HEK293 (cell line): Measurements from ENCODE around the gene TMEM119.

ENCODE experiments used
- CTCF ChIA-PET: fragments of 350-600 bp; formaldehyde crosslinking; extraction: SDS; loops from one replicate; lab custom pipeline; 2021; ENCODE audit warnings: antibody characterized with exemption; lab: Yijun Ruan, JAX
- POLR2A ChIA-PET: fragments of 300-600 bp; formaldehyde crosslinking; extraction: SDS; loops from one replicate; lab custom pipeline; 2020; ENCODE audit warnings: antibody characterized with exemption, inconsistent platforms; lab: Yijun Ruan, JAX
- H3K27ac ChIP-seq: fragments of 200-500 bp; sonication (Bioruptor generic); 2 replicates; pipeline ENCODE4 v1.5.1; 2014; ENCODE audit warnings: low read depth, low read length, control low read depth, inconsistent platforms; ENCODE audit errors: extremely low read depth
- H3K36me3 ChIP-seq, 2 experiments: fragments of 200-500 bp in 1 of 2; sonication (Bioruptor generic) in 1 of 2; 1 replicate in 1 of 2; 2 replicates in 1 of 2; pipeline ENCODE4 v1.5.1; 2014 to 2017; ENCODE audit warnings: inconsistent platforms in 2 of 2, low read length in 2 of 2; ENCODE audit not compliant: control insufficient read depth in 2 of 2, insufficient read depth in 1 of 2
- H3K4me1 ChIP-seq: fragments of 200-500 bp; sonication (Bioruptor generic); 2 replicates; pipeline ENCODE4 v1.5.1; 2014; ENCODE audit warnings: mild to moderate bottlenecking, low read length, inconsistent platforms; ENCODE audit not compliant: control insufficient read depth, insufficient read depth
- H3K4me3 ChIP-seq: 2 replicates; pipeline ENCODE4 v1.5.1; 2011; ENCODE audit warnings: low read depth, mild to moderate bottlenecking, control low read depth, low read length, moderate library complexity
- H3K9me3 ChIP-seq: fragments of 200-500 bp; sonication (Bioruptor generic); 2 replicates; pipeline ENCODE4 v1.5.1; 2014; ENCODE audit warnings: low read depth, low read length, inconsistent platforms; ENCODE audit not compliant: control insufficient read depth, insufficient read depth
- BCL11A ChIP-seq: fragments of 450-650 bp; formaldehyde crosslinking; IDR thresholded peaks from 2 replicates; pipeline ENCODE4 v1.5.1; 2016; ENCODE audit warnings: low read depth, missing biosample characterization, missing genetic modification characterization
- EGR2 ChIP-seq: fragments of 450-650 bp; formaldehyde crosslinking; IDR thresholded peaks from 2 replicates; pipeline ENCODE4 v1.5.1; 2016; ENCODE audit warnings: low read depth, missing biosample characterization, missing genetic modification characterization
- SETDB1 ChIP-seq: IDR thresholded peaks from one replicate; pipeline ENCODE4 v1.6.1; 2017; ENCODE audit warnings: mild to moderate bottlenecking, low read length, moderate library complexity, mixed read lengths; ENCODE audit not compliant: insufficient read length
- YY1 ChIP-seq: fragments of 450-650 bp; formaldehyde crosslinking; IDR thresholded peaks from 2 replicates; pipeline ENCODE4 v1.5.1; 2018; ENCODE audit warnings: missing biosample characterization, missing genetic modification characterization
- ZFHX2 ChIP-seq: fragments of 450-650 bp; formaldehyde crosslinking; conservative IDR thresholded peaks from 2 replicates; pipeline ENCODE4 v1.5.1; 2016; ENCODE audit warnings: missing biosample characterization, missing genetic modification characterization
- ZIC2 ChIP-seq: fragments of 450-650 bp; formaldehyde crosslinking; IDR thresholded peaks from 2 replicates; pipeline ENCODE4 v1.5.1; 2016; ENCODE audit warnings: missing biosample characterization, missing genetic modification characterization
- ZNF146 ChIP-seq: fragments of 450-650 bp; formaldehyde crosslinking; IDR thresholded peaks from 2 replicates; pipeline ENCODE4 v1.5.1; 2016; ENCODE audit warnings: missing biosample characterization, missing genetic modification characterization
- ZNF274 ChIP-seq, 2 experiments: fragments of 200-500 bp in 1 of 2; fragments of 450-650 bp in 1 of 2; sonication (Bioruptor generic) in 1 of 2; formaldehyde crosslinking in 1 of 2; IDR thresholded peaks; 2 replicates each; pipeline versions ENCODE4 v1.5.1 to v1.6.1; 2014 to 2016; ENCODE audit warnings: borderline replicate concordance in 1 of 2, inconsistent platforms in 1 of 2, low read length in 1 of 2, missing biosample characterization in 1 of 2, missing genetic modification characterization in 1 of 2
- ZNF354C ChIP-seq: fragments of 450-650 bp; formaldehyde crosslinking; IDR thresholded peaks from 2 replicates; pipeline ENCODE4 v1.5.1; 2016; ENCODE audit warnings: missing biosample characterization, missing genetic modification characterization, low read depth, borderline replicate concordance
- ZNF398 ChIP-seq: fragments of 450-650 bp; formaldehyde crosslinking; IDR thresholded peaks from 2 replicates; pipeline ENCODE4 v1.5.1; 2017; ENCODE audit warnings: missing biosample characterization, missing genetic modification characterization
- ZNF404 ChIP-seq: fragments of 450-650 bp; formaldehyde crosslinking; IDR thresholded peaks from 2 replicates; pipeline ENCODE4 v1.5.1; 2017; ENCODE audit warnings: missing biosample characterization, missing genetic modification characterization
- ZNF610 ChIP-seq: fragments of 450-650 bp; formaldehyde crosslinking; IDR thresholded peaks from 2 replicates; pipeline ENCODE4 v1.5.1; 2016; ENCODE audit warnings: missing biosample characterization, missing genetic modification characterization, borderline replicate concordance
- ZNF701 ChIP-seq: fragments of 450-650 bp; formaldehyde crosslinking; IDR thresholded peaks from 2 replicates; pipeline ENCODE4 v1.5.1; 2016; ENCODE audit warnings: missing biosample characterization, missing genetic modification characterization
- ZNF837 ChIP-seq: fragments of 450-650 bp; formaldehyde crosslinking; IDR thresholded peaks from 2 replicates; pipeline ENCODE4 v1.5.1; 2016; ENCODE audit warnings: missing biosample characterization, missing genetic modification characterization
- ZSCAN18 ChIP-seq: fragments of 450-650 bp; formaldehyde crosslinking; IDR thresholded peaks from 2 replicates; pipeline ENCODE4 v1.5.1; 2016; ENCODE audit warnings: missing biosample characterization, missing genetic modification characterization
- ZSCAN5A ChIP-seq: fragments of 450-650 bp; formaldehyde crosslinking; IDR thresholded peaks from 2 replicates; pipeline ENCODE4 v1.5.1; 2016; ENCODE audit warnings: missing biosample characterization, missing genetic modification characterization

Gene TMEM119

GRCh38 chr12:108589840-108590229 lies 8.0 kb downstream of the TMEM119 start:
- CTCF ChIA-PET, result interaction anchor here (0.7 kb wide), 1 partner anchor 28 kb away, joined by 3 read pairs; no protein-coding TSS in a partner anchor
- H3K4me1 ChIP-seq, result no peaks in the 10 kb centered on the region
- H3K27ac ChIP-seq, result no peak overlapping the region
- TF ChIP-seq ZSCAN5A (tag by site-specific recombination), result no peak
- TF ChIP-seq ZNF837 (tag by site-specific recombination), result no peak
- no peak for TF ChIP-seq ZNF701 (tag by site-specific recombination)
- no peak for TF ChIP-seq ZNF274 (IDR thresholded peaks at IDR 0.05; ENCODE audit: low read length)
- TF ChIP-seq ZNF274 (tag by site-specific recombination; IDR thresholded peaks at IDR 0.05; ENCODE audit: borderline replicate concordance), result no peak
- TF ChIP-seq, all 188 proteins: peak for 0
- H3K4me3 ChIP-seq, result no peak overlapping the region
- no peaks in the 10 kb centered on the region for H3K36me3 ChIP-seq
- POLR2A ChIA-PET, result no interaction called here
- H3K9me3 ChIP-seq, result no peaks in the 10 kb centered on the region

GRCh38 chr12:108589028-108589839 lies 8.7 kb downstream of the TMEM119 start:
- Histone ChIP-seq H3K4me3 (no peak overlapping the region), H3K36me3 (no peaks in the 10 kb centered on the region), H3K9me3 (no peaks in the 10 kb centered on the region), H3K27ac (no peak overlapping the region), H3K4me1 (no peaks in the 10 kb centered on the region)
- ChIA-PET POLR2A (no interaction called here), CTCF (no interaction called here)
- no peak for TF ChIP-seq BCL11A (tag by site-specific recombination)
- TF ChIP-seq SETDB1, result no peak
- no peak for TF ChIP-seq ZNF404
- 0 out of 2 replicates have a peak, but pooled peaks have one; percentile 20 for TF ChIP-seq EGR2 (tag by site-specific recombination)
- peak; percentile 50 for TF ChIP-seq ZFHX2 (tag by site-specific recombination)
- TF ChIP-seq ZIC2 (tag by site-specific recombination), result peak; percentile 93

- ChIA-PET POLR2A (no interaction called here), CTCF (interaction anchor here (0.6 kb wide), 1 partner anchor 34 kb away, joined by 3 read pairs; no protein-coding TSS in a partner anchor)
- H3K36me3 ChIP-seq, result no peaks in the 10 kb centered on the region
- no peak overlapping the region for H3K27ac ChIP-seq
- H3K4me1 ChIP-seq, result no peaks in the 10 kb centered on the region
- no peak overlapping the region for H3K4me3 ChIP-seq
- no peaks in the 10 kb centered on the region for H3K9me3 ChIP-seq
- TF ChIP-seq YY1 (tag by site-specific recombination) (no peak), BCL11A (tag by site-specific recombination) (no peak), ZNF398 (0 out of 2 replicates have a peak, but pooled peaks have one; percentile 23), ZNF146 (tag by site-specific recombination) (no peak), ZNF610 (tag by site-specific recombination) (no peak), ZNF354C (tag by site-specific recombination) (no peak), ZSCAN18 (tag by site-specific recombination) (no peak)
Observed at GRCh38 chr12:108587826-108588225, 10.1 kb downstream of the TMEM119 start.
